Cardiac fibroblast (primary cell): Measurements from ENCODE around the gene GLT1D1.

Experiments
- DNase-seq, 2 donors: peaks; one replicate each; pipeline versions ENCODE4 v3.0.0 to v3.0.0-alpha.2; 2010; ENCODE audit warnings: low read depth in 2 of 2
- H3K4me3 ChIP-seq, 2 donors: replicated peaks in 1 of 2; 1 replicate in 1 of 2; 2 replicates in 1 of 2; pipeline ENCODE4 v1.5.1; 2011; ENCODE audit warnings: low read depth in 2 of 2, low read length in 2 of 2, mild to moderate bottlenecking in 2 of 2, moderate library complexity in 1 of 2
- TF ChIP-seq, protein P1 (sequence below): IDR thresholded peaks from one replicate; pipeline ENCODE4 v1.5.1; 2011; ENCODE audit warnings: low read depth, mild to moderate bottlenecking, low read length, inconsistent platforms

GLT1D1 gene

DNA sequence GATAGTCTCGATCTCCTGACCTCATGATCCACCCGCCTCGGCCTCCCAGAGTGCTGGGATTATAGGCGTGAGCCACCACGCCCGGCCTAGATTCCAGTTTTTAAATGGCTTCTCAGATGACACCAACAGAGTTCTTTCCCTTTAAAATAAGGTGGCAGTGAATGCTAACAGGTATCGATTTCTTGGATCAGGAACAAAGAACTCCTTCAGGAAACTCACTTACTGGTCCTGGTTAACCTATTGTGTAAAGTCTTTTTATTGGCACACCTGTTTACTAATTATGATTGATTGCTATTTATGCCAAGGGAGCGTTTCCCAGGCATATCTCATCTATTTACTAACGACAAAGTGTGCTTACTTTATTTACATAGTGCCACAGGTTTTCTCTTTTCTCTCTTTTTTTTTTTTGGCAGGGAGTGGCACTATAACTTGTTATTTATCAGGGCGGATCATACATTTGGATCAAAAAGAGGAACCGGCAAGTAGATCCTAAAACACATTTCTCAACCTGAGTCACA lies 89.7 kb downstream of the GLT1D1 start:
- no peak overlapping the region for H3K4me3 ChIP-seq
- TF ChIP-seq, protein P1, sequence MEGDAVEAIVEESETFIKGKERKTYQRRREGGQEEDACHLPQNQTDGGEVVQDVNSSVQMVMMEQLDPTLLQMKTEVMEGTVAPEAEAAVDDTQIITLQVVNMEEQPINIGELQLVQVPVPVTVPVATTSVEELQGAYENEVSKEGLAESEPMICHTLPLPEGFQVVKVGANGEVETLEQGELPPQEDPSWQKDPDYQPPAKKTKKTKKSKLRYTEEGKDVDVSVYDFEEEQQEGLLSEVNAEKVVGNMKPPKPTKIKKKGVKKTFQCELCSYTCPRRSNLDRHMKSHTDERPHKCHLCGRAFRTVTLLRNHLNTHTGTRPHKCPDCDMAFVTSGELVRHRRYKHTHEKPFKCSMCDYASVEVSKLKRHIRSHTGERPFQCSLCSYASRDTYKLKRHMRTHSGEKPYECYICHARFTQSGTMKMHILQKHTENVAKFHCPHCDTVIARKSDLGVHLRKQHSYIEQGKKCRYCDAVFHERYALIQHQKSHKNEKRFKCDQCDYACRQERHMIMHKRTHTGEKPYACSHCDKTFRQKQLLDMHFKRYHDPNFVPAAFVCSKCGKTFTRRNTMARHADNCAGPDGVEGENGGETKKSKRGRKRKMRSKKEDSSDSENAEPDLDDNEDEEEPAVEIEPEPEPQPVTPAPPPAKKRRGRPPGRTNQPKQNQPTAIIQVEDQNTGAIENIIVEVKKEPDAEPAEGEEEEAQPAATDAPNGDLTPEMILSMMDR, result no peak
- no peak for DNase-seq

DNA sequence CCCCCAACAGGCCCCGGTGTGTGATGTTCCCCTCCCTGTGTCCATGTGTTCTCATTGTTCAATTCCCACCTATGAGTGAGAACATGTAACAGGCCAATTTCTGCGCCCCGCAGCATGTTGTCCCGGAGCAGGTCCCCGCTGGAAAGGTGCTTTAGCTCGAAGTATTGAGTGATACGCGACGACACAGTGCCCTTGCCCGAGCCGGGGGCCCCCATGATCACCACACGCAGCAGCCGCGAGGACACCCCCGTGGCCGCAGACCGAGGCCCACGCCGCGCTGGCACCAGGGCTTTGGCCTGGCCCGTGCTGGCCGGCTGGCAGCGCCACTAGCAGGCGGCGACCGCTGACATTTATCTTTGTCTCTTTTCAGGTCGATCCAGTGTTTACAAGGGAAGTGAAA lies 91.7 kb downstream of the GLT1D1 start:
- H3K4me3 ChIP-seq, result no peak overlapping the region
- TF ChIP-seq, protein P1, result no peak
- DNase-seq, result no peak

DNA sequence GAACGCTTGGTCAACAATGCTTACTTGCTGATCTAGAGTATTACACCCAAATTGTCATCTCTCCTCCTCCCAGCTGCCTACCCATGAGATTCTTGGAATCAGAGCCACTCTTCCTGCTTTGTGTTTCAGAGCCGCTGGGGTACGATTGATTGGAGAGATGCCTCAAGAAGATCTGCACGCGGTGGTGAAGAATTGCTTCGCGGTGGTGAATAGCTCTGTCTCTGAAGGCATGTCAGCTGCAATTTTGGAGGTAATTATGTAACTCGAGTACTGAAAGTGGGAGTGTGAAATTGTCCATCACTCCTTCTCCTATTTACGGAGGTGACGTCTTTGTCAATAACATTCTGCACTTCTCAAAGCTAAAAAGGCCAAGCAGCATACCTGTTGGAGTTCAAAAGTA lies 93.9 kb downstream of the GLT1D1 start:
- no peak overlapping the region for H3K4me3 ChIP-seq
- no peak for DNase-seq
- TF ChIP-seq, protein P1, result no peak

DNA sequence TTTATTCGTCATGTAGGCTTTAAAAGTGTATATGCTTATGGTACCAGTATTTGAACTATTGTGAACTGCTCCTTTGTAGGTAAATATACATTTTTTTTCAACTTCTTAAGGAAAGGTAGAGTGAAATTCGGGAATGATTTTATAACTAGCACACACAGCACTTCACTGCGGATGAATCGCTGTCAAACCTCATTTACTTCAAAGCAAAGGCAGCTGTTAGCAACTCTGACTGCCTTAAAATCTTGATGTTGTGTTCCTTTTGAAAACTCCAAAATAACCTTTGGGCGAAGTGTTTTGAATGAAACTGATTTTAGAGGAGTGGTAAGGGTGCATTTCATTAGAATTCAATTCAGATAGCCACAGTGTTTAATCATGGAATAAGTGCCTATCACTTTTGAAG lies 95.8 kb downstream of the GLT1D1 start:
- TF ChIP-seq, protein P1, result no peak
- no peak overlapping the region for H3K4me3 ChIP-seq
- DNase-seq, result no peak

DNA sequence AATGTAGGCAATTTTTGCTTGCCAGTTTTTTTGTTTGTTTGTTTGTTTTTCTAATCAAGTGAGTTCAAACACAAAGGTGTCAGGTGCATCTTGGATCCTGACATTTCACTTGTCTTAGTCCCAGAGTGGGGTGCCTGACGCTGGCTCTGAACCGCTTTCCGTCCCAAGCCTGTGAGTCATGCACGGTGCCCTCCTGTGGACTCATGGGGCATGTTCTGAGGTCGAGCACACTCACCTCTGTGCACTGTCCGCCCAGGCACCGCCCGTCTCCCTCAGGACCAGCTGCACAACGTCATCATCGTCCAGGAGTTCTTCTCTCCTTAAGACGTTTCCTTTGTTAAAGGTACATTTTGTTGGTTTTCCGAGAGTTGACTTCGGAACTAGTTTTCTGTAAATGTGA lies 98.2 kb downstream of the GLT1D1 start:
- no peak overlapping the region for H3K4me3 ChIP-seq
- no peak for DNase-seq
- TF ChIP-seq, protein P1, result no peak

DNA sequence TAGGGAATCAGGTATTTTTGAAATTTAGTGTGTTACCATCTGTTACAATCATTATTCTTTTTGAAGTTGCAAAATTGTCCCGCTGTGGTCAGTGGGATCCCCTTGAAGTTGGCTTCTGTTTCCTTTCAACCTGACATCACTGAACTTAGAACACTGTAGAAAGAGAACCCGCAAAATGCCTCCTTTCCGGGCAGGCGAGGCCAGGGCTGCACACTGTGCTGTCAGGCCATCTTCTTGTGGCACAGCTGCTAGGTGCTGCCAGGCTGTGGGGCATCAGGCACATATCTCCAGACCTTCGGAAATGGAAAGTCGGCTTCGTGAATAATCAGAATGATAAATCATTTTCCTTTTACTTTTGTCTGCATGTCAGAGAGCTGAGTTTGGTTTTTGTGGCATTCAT lies 103.5 kb downstream of the GLT1D1 start:
- no peak for DNase-seq
- no peak overlapping the region for H3K4me3 ChIP-seq
- TF ChIP-seq, protein P1, result no peak

DNA sequence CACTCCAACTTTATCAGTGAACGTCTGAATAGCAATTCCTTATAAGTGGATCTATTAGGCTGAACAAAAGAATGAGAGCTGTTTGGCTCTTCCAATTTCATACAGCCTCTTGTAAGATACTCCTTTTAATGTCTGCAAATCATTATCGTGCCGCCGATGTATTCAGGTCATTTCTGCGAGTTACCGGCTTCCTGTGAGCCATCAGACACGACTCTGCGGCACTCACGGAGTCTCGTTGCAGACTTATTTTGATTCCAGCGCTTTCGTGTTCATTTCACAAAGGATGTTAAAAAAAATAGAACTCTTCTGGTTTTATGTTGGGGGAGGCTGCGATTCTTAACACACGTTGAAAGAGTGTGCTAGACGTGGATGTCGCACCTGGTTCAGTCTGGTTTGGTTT lies 106.6 kb downstream of the GLT1D1 start:
- no peak for DNase-seq
- H3K4me3 ChIP-seq, result no peak overlapping the region
- TF ChIP-seq, protein P1, result no peak
